SK-N-SH (cell line): ENCODE results near the gene PCCB. TPM values are rescaled to one million over a fixed set of nuclear protein-coding genes. Genes with fewer than 3 reads are reported as not detected.

Source experiments
- CTCF ChIA-PET: fragments of 300-600, 350-600 bp; formaldehyde crosslinking; extraction: SDS; loops from one replicate; lab custom pipeline; 2021; lab: Yijun Ruan, JAX
- POLR2A ChIA-PET: fragments of 350-600 bp; sonication (Branson Sonifier 250); formaldehyde crosslinking; extraction: SDS; loops from one replicate; lab custom pipeline; 2020; ENCODE audit warnings: antibody characterized with exemption, inconsistent platforms; lab: Yijun Ruan, JAX
- DNase-seq: peaks from one replicate; pipeline ENCODE4 v3.0.0; 2012
- H2AFZ ChIP-seq: fragments of 200-600 bp; sonication (generic); 2 replicates; pipeline ENCODE4 v1.8.1; 2016; ENCODE audit warnings: antibody characterized with exemption, mild to moderate bottlenecking, low read depth
- H3F3A ChIP-seq: fragments of 200-600 bp; sonication (generic); replicated peaks from 2 replicates; pipeline ENCODE3; 2016; ENCODE audit warnings: antibody characterized with exemption, mild to moderate bottlenecking; ENCODE audit not compliant: insufficient read depth
- H3K27ac ChIP-seq, 2 experiments: fragments of 200-500 bp in 1 of 2; fragments of 200-600 bp in 1 of 2; sonication (Bioruptor generic) in 1 of 2; sonication (generic), shearing (Covaris generic) in 1 of 2; 2 replicates each; pipeline versions ENCODE4 v1.5.1 to v1.6.1; 2014 to 2016; ENCODE audit warnings: low read depth in 2 of 2, inconsistent platforms in 1 of 2, low read length in 1 of 2, mild to moderate bottlenecking in 1 of 2, mixed read lengths in 1 of 2
- H3K27me3 ChIP-seq: fragments of 200-600 bp; sonication (generic), shearing (Covaris generic); 2 replicates; pipeline ENCODE4 v1.6.1; 2016; ENCODE audit warnings: mixed run types; ENCODE audit not compliant: insufficient read depth
- H3K36me3 ChIP-seq, 2 experiments: fragments of 200-500 bp in 1 of 2; fragments of 200-600 bp in 1 of 2; sonication (Bioruptor generic) in 1 of 2; sonication (generic) in 1 of 2; replicated peaks in 1 of 2; 2 replicates each; pipeline versions ENCODE3 to v1.5.1; 2014 to 2016; ENCODE audit warnings: low read length in 1 of 2, mild to moderate bottlenecking in 1 of 2; ENCODE audit not compliant: insufficient read depth in 2 of 2, control insufficient read depth in 1 of 2
- H3K4me1 ChIP-seq, 2 experiments: fragments of 200-500 bp in 1 of 2; fragments of 200-600 bp in 1 of 2; sonication (Bioruptor generic) in 1 of 2; sonication (generic), shearing (Covaris generic) in 1 of 2; 2 replicates each; pipeline versions ENCODE4 v1.5.1 to v1.6.1; 2014 to 2016; ENCODE audit warnings: low read depth in 1 of 2, low read length in 1 of 2, mixed run types in 1 of 2; ENCODE audit not compliant: insufficient read depth in 2 of 2, control insufficient read depth in 1 of 2
- H3K4me2 ChIP-seq: fragments of 200-600 bp; sonication (generic), shearing (Covaris generic); 2 replicates; pipeline ENCODE4 v1.6.1; 2017; ENCODE audit warnings: mixed run types
- H3K4me3 ChIP-seq, 2 experiments: fragments of 200-500 bp in 1 of 2; fragments of 200-600 bp in 1 of 2; sonication (Bioruptor generic) in 1 of 2; sonication (generic), shearing (Covaris generic) in 1 of 2; 2 replicates each; pipeline versions ENCODE4 v1.5.1 to v1.8.1; 2014 to 2016; ENCODE audit warnings: low read depth in 2 of 2, inconsistent platforms in 1 of 2, low read length in 1 of 2, mild to moderate bottlenecking in 1 of 2, mixed read lengths in 1 of 2, moderate library complexity in 1 of 2
- H3K79me2 ChIP-seq: fragments of 200-600 bp; sonication (generic); 2 replicates; pipeline ENCODE4 v1.8.1; 2017; ENCODE audit warnings: mild to moderate bottlenecking; ENCODE audit not compliant: insufficient read depth
- H3K9ac ChIP-seq: fragments of 200-600 bp; sonication (generic); 2 replicates; pipeline ENCODE4 v1.6.1; 2017; ENCODE audit warnings: mixed run types
- H3K9me2 ChIP-seq: fragments of 200-600 bp; sonication (generic); 2 replicates; pipeline ENCODE4 v1.6.1; 2017; ENCODE audit warnings: mixed run types
- H3K9me3 ChIP-seq: fragments of 200-600 bp; sonication (generic); 2 replicates; pipeline ENCODE4 v1.6.1; 2017; ENCODE audit warnings: mixed run types, mild to moderate bottlenecking, moderate library complexity
- H4K20me1 ChIP-seq: fragments of 200-600 bp; sonication (generic); 2 replicates; pipeline ENCODE4 v1.6.1; 2017; ENCODE audit warnings: mild to moderate bottlenecking, mixed run types; ENCODE audit not compliant: insufficient read depth
- ELF1 ChIP-seq: IDR thresholded peaks from 2 replicates; pipeline ENCODE4 v1.4.0; 2012
- EP300 ChIP-seq, 2 experiments: IDR thresholded peaks; 2 replicates each; pipeline versions ENCODE4 v1.4.0 to v1.6.1; 2012; ENCODE audit warnings: borderline replicate concordance in 1 of 2, low read depth in 1 of 2, low read length in 1 of 2
- FOSL2 ChIP-seq: IDR thresholded peaks from 2 replicates; pipeline ENCODE4 v1.4.0; 2012; ENCODE audit warnings: low read depth, mild to moderate bottlenecking, moderate library complexity, borderline replicate concordance
- FOXJ3 ChIP-seq: sonication (generic); formaldehyde crosslinking; IDR thresholded peaks from 2 replicates; pipeline ENCODE4 v1.5.1; 2020; ENCODE audit warnings: mild to moderate bottlenecking, missing genetic modification reagents
- FOXM1 ChIP-seq: IDR thresholded peaks from 2 replicates; pipeline ENCODE4 v1.4.0; 2012; ENCODE audit warnings: low read depth, mild to moderate bottlenecking
- MAX ChIP-seq: IDR thresholded peaks from 2 replicates; pipeline ENCODE4 v1.4.0; 2012; ENCODE audit warnings: low read depth
- MEF2A ChIP-seq: IDR thresholded peaks from 2 replicates; pipeline ENCODE4 v1.4.0; 2012; ENCODE audit warnings: low read depth, borderline replicate concordance
- NFIC ChIP-seq: IDR thresholded peaks from 2 replicates; pipeline ENCODE4 v1.4.0; 2012; ENCODE audit warnings: borderline replicate concordance
- POLR2AphosphoS5 ChIP-seq: IDR thresholded peaks from 2 replicates; pipeline ENCODE4 v1.6.1; 2012; ENCODE audit warnings: low read depth, low read length
- RAD21 ChIP-seq: IDR thresholded peaks from 2 replicates; pipeline ENCODE4 v1.6.1; 2012; ENCODE audit warnings: mild to moderate bottlenecking, low read length
- RCOR1 ChIP-seq: fragments of 150-350 bp; IDR thresholded peaks from 2 replicates; pipeline ENCODE4 v1.6.1; 2017; ENCODE audit warnings: antibody characterized with exemption, low read length
- SIN3A ChIP-seq: IDR thresholded peaks from 2 replicates; pipeline ENCODE4 v1.6.1; 2012; ENCODE audit warnings: low read depth, mild to moderate bottlenecking, low read length, moderate library complexity, borderline replicate concordance
- SMC3 ChIP-seq: IDR thresholded peaks from 2 replicates; pipeline ENCODE4 v1.6.1; 2012; ENCODE audit warnings: low read depth, low read length, improper control_type of control experiment
- TAF1 ChIP-seq: IDR thresholded peaks from 2 replicates; pipeline ENCODE4 v1.6.1; 2012; ENCODE audit warnings: low read depth, mild to moderate bottlenecking, low read length, moderate library complexity, borderline replicate concordance
- TEAD4 ChIP-seq: IDR thresholded peaks from 2 replicates; pipeline ENCODE4 v1.4.0; 2012; ENCODE audit warnings: mild to moderate bottlenecking, borderline replicate concordance; ENCODE audit not compliant: insufficient read depth
- USF2 ChIP-seq: fragments of 150-350 bp; IDR thresholded peaks from 2 replicates; pipeline ENCODE4 v1.6.1; 2017; ENCODE audit warnings: antibody characterized with exemption, low read length, low read depth, borderline replicate concordance
- YY1 ChIP-seq: IDR thresholded peaks from 2 replicates; pipeline ENCODE4 v1.4.0; 2012; ENCODE audit warnings: low read depth, mild to moderate bottlenecking
- WGBS: methylation state at CpG from one replicate; pipeline ENCODE4 v1.1.6; 2017; ENCODE audit warnings: low lambda C conversion rate; 5-methylcytosine and 5-hydroxymethylcytosine counted together
- polyA plus RNA-seq, 3 experiments: library from polyadenylated mRNA; depleted of rRNA; stranded (reverse); fragments of >200 nt; gene quantifications; 2 replicates each; pipeline ENCODE4 v1.2.3, GENCODE V29; 2012
- TF ChIP-seq, protein P1 (sequence below): fragments of 150-350 bp; IDR thresholded peaks from 2 replicates; pipeline ENCODE4 v1.6.1; 2016; ENCODE audit warnings: mild to moderate bottlenecking, low read depth, low read length
- TF ChIP-seq, protein P2 (sequence below): IDR thresholded peaks from 2 replicates; pipeline ENCODE4 v1.6.1; 2012; ENCODE audit warnings: mild to moderate bottlenecking, low read depth, low read length, moderate library complexity

The PCCB gene
- polyA plus RNA-seq, 1 of the 3 experiments (the other 2 are of a cell fraction) = 67.5 TPM

GRCh38 chr3:136326316-136326715, 76.2 kb downstream of the PCCB start:
- Histone ChIP-seq H3K27me3 (no peaks in the 10 kb centered on the region), H3K4me1 (no peaks in the 10 kb centered on the region), H3K79me2 (no peaks in the 10 kb centered on the region), H4K20me1 (no peaks in the 10 kb centered on the region), H3K27ac (no peak overlapping the region), H3F3A (no peaks in the 10 kb centered on the region), H3K9me2 (no peaks in the 10 kb centered on the region), H3K36me3 (peaks cover 31 to 42% of the 10 kb centered on the region in 2 experiments), H3K9ac (no peak overlapping the region), H3K4me2 (no peak overlapping the region), H3K4me3 (no peak overlapping the region), H3K9me3 (0 out of 2 replicates have a peak, but pooled peaks cover 8% of the 10 kb centered on the region), H2AFZ (no peak overlapping the region)
- 98% methylated on average over 5 of the region's 5 CpGs for WGBS
- TF ChIP-seq SIN3A = no peak
- TF ChIP-seq TEAD4 = no peak
- no peak for TF ChIP-seq RCOR1
- TF ChIP-seq, protein P1, sequence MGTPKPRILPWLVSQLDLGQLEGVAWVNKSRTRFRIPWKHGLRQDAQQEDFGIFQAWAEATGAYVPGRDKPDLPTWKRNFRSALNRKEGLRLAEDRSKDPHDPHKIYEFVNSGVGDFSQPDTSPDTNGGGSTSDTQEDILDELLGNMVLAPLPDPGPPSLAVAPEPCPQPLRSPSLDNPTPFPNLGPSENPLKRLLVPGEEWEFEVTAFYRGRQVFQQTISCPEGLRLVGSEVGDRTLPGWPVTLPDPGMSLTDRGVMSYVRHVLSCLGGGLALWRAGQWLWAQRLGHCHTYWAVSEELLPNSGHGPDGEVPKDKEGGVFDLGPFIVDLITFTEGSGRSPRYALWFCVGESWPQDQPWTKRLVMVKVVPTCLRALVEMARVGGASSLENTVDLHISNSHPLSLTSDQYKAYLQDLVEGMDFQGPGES = no peak
- no peak for TF ChIP-seq FOXJ3 (CRISPR knock-in tag)
- no peak for TF ChIP-seq SMC3
- no peak for TF ChIP-seq FOXM1
- no peak for TF ChIP-seq FOSL2
- no peak for TF ChIP-seq POLR2AphosphoS5
- no peak for TF ChIP-seq USF2
- TF ChIP-seq RAD21 = no peak
- TF ChIP-seq MEF2A = no peak
- TF ChIP-seq NFIC = no peak
- TF ChIP-seq, protein P2, sequence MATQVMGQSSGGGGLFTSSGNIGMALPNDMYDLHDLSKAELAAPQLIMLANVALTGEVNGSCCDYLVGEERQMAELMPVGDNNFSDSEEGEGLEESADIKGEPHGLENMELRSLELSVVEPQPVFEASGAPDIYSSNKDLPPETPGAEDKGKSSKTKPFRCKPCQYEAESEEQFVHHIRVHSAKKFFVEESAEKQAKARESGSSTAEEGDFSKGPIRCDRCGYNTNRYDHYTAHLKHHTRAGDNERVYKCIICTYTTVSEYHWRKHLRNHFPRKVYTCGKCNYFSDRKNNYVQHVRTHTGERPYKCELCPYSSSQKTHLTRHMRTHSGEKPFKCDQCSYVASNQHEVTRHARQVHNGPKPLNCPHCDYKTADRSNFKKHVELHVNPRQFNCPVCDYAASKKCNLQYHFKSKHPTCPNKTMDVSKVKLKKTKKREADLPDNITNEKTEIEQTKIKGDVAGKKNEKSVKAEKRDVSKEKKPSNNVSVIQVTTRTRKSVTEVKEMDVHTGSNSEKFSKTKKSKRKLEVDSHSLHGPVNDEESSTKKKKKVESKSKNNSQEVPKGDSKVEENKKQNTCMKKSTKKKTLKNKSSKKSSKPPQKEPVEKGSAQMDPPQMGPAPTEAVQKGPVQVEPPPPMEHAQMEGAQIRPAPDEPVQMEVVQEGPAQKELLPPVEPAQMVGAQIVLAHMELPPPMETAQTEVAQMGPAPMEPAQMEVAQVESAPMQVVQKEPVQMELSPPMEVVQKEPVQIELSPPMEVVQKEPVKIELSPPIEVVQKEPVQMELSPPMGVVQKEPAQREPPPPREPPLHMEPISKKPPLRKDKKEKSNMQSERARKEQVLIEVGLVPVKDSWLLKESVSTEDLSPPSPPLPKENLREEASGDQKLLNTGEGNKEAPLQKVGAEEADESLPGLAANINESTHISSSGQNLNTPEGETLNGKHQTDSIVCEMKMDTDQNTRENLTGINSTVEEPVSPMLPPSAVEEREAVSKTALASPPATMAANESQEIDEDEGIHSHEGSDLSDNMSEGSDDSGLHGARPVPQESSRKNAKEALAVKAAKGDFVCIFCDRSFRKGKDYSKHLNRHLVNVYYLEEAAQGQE = no peak
- no peak for TF ChIP-seq TAF1
- TF ChIP-seq YY1 = no peak
- TF ChIP-seq ELF1 = no peak
- TF ChIP-seq MAX = no peak
- TF ChIP-seq EP300 (IDR thresholded peaks at IDR 0.05; ENCODE audit: borderline replicate concordance in 1 of 2, low read depth in 1 of 2, low read length in 1 of 2) = no peak
- CTCF ChIA-PET = interaction anchor here (0.6 kb wide), 1 partner anchor 454 kb away, joined by 3 read pairs; no protein-coding TSS in a partner anchor
- POLR2A ChIA-PET = no interaction called here
- DNase-seq = no peak
